GM10847 (cell line): Measurements from ENCODE around the gene DENND2D.

Source experiments
- POLR2A ChIP-seq: IDR thresholded peaks from 2 replicates; pipeline ENCODE4 v1.6.1; 2011; ENCODE audit not compliant: insufficient read length; ENCODE audit errors: extremely low read depth

Gene DENND2D

GRCh38 chr1:111199881-111200801 lies at the start of gene DENND2D:
DENND2D (minus strand) TSS chr1:111200646; CDS start chr1:111200459, 187 bp downstream.
- no peak for TF ChIP-seq POLR2A

- no peak for TF ChIP-seq POLR2A
Measured at GRCh38 chr1:111249960-111250359, 49.5 kb upstream of the DENND2D start.

GRCh38 chr1:111247125-111247838 lies 46.8 kb upstream of the DENND2D start:
- TF ChIP-seq POLR2A = no peak

- no peak for TF ChIP-seq POLR2A
Measured at GRCh38 chr1:111242805-111243523, 42.5 kb upstream of the DENND2D start.

GRCh38 chr1:111241797-111242196 lies 41.4 kb upstream of the DENND2D start:
- TF ChIP-seq POLR2A = no peak

- no peak for TF ChIP-seq POLR2A
Measured at GRCh38 chr1:111238056-111238795, 37.8 kb upstream of the DENND2D start.

GRCh38 chr1:111236806-111237205 lies 36.4 kb upstream of the DENND2D start:
- TF ChIP-seq POLR2A = no peak

GRCh38 chr1:111236379-111236778 lies 35.9 kb upstream of the DENND2D start:
- no peak for TF ChIP-seq POLR2A

GRCh38 chr1:111234866-111235265 lies 34.4 kb upstream of the DENND2D start:
- TF ChIP-seq POLR2A = no peak

- TF ChIP-seq POLR2A = no peak
Measured at GRCh38 chr1:111234258-111234657, 33.8 kb upstream of the DENND2D start.

- TF ChIP-seq POLR2A = no peak
Measured at GRCh38 chr1:111232134-111232533, 31.7 kb upstream of the DENND2D start.

GRCh38 chr1:111228748-111229126 lies 28.3 kb upstream of the DENND2D start:
- TF ChIP-seq POLR2A = no peak

- no peak for TF ChIP-seq POLR2A
Measured at GRCh38 chr1:111227851-111228747, 27.7 kb upstream of the DENND2D start.

GRCh38 chr1:111227434-111227833 lies 27.0 kb upstream of the DENND2D start, which contains the start of gene CHI3L2:
CHI3L2 (plus strand) TSS chr1:111227713; CDS start chr1:111227730, 17 bp downstream.
- no peak for TF ChIP-seq POLR2A
